Heart right ventricle (tissue), 16 donors: ENCODE data around the gene C19orf67. TPM values are rescaled to one million over a fixed set of nuclear protein-coding genes. Genes with fewer than 3 reads are reported as not detected.

ENCODE experiments used
- ATAC-seq, 8 donors: fragments of 200-7000 bp; cut with Tn5 transposase; one replicate each; pipeline ENCODE4 v1.9.1; 2020; ENCODE audit warnings: mild to moderate bottlenecking in 8 of 8, moderate library complexity in 8 of 8, moderate number of reproducible peaks in 1 of 8
- DNase-seq, 2 donors: peaks; one replicate each; pipeline ENCODE4 v3.0.0-alpha.2; 2020
- H3K27ac ChIP-seq, 10 donors: fragments of 200-600 bp; sonication (generic) in 2 of 10; one replicate each; pipeline versions ENCODE4 v1.5.0 to v1.8.0; 2020 to 2022; ENCODE audit warnings: mild to moderate bottlenecking in 3 of 10
- H3K27me3 ChIP-seq, 7 donors: fragments of 200-600 bp; one replicate each; pipeline ENCODE4 v1.8.0; 2021 to 2022; ENCODE audit warnings: mild to moderate bottlenecking in 2 of 7
- H3K36me3 ChIP-seq, 9 donors: fragments of 200-600 bp; sonication (generic) in 1 of 9; one replicate each; pipeline versions ENCODE4 v1.5.0 to v1.8.0; 2020 to 2022; ENCODE audit warnings: mild to moderate bottlenecking in 2 of 9
- H3K4me1 ChIP-seq, 9 donors: fragments of 200-600 bp; sonication (generic) in 1 of 9; one replicate each; pipeline versions ENCODE4 v1.5.0 to v1.8.0; 2020 to 2022; ENCODE audit warnings: mild to moderate bottlenecking in 4 of 9
- H3K4me3 ChIP-seq, 10 donors: fragments of 200-600 bp; sonication (generic) in 2 of 10; one replicate each; pipeline versions ENCODE4 v1.5.0 to v1.8.0; 2020 to 2022; ENCODE audit warnings: mild to moderate bottlenecking in 7 of 10, moderate library complexity in 2 of 10
- H3K9me3 ChIP-seq, 11 donors: fragments of 200-600 bp in 10 of 11; sonication (generic) in 2 of 11; one replicate each; pipeline versions ENCODE4 v1.5.0 to v1.8.0; 2013 to 2022; ENCODE audit warnings: mild to moderate bottlenecking in 2 of 11, control low read depth in 1 of 11, moderate library complexity in 1 of 11
- CTCF ChIP-seq, 9 donors: fragments of 200-600 bp; sonication (generic) in 2 of 9; IDR thresholded peaks; one replicate each; pipeline versions ENCODE4 v1.5.0 to v1.8.0; 2021 to 2022; ENCODE audit warnings: antibody characterized with exemption in 9 of 9, mild to moderate bottlenecking in 5 of 9, moderate library complexity in 1 of 9
- WGBS, 2 donors: extraction: QIAGEN DNeasy Blood & Tissue Kit; methylation state at CpG; one replicate each; pipeline ENCODE4 v1.1.7; 2013; ENCODE audit warnings: inconsistent platforms in 1 of 2; 5-methylcytosine and 5-hydroxymethylcytosine counted together
- intact Hi-C, 10 donors: fragments of 100-400 bp; cut with DNase I; formaldehyde crosslinking; loops; one replicate each; pipeline versions ENCODE4 v1.11.1 to v1.14.2; 2022
- polyA plus RNA-seq, 2 donors: library from polyadenylated mRNA; stranded (reverse); fragments of 200-250 nt; gene quantifications; one replicate each; pipeline ENCODE4 v1.2.3, GENCODE V29; 2013
- total RNA-seq, 10 donors: library from RNA; stranded (reverse); fragmentation: NEBNext Ultra II Directional in 3 of 10; extraction: Animal tissue kit (Norgen Biotek cat#: 25700) in 3 of 10; gene quantifications; one replicate each; pipeline versions ENCODE4 v1.2.1 to v1.2.4, GENCODE V29; 2021 to 2023
- donor health status: Arrhythmogenic right ventricular cardiomyopathy.
- donor health status: ischemic (EF 13 %, LVEDD 7.1; RV severe dilation, severe dysfunction).
- donor health status: healthy with polysubstance abuse.
- donor health status: DM: no; HTN: yes; CAD: no.
- donor health status: DM: no; HTN: no; CAD: no.
- donor health status: ischemic (EF 25% LVEDD 6.9; RV normal size, moderate dysfunction).
- donor health status: ischemic (EF 25% LVEDD 5.7; RV mildly dilated, moderate dysfunction).
- donor health status: healthy.
- donor health status: DM: yes; HTN: yes; CAD: no.
- donor health status: Ischemic cardiomyopathy.
- donor health status: ischemic (EF 35%, LVEDD 5.7; RV mildly dilated, moderate dysfunction).
- donor health status: nonischemic (EF 11% LVEDD 7.7; RV severe dilation, severe dysfunction).
- donor health status: DM: yes; HTN: yes; CAD: no.
- donor health status: PGD.
- donor health status: ischemic (EF 29% LVEDD 5.4; RV normal size, mild dysfunction).
- donor health status: nonischemic (EF 23%, LVEDD 6.1; RV moderate dilation, normal function).

C19orf67 gene
- total and polyA plus RNA-seq, 12 donors, result not detected

GRCh38 chr19:14072535-14073260 lies 12.9 kb downstream of the C19orf67 start, which contains the start of gene MISP3:
MISP3 (plus strand) TSS chr19:14072786; CDS start chr19:14073310, 524 bp downstream.
- H3K36me3 ChIP-seq, result no peaks in the 10 kb centered on the region
- peak within 1 kb of the TSS; percentile 71 to 97 (median 82) for H3K4me3 ChIP-seq
- peaks cover 11 to 46% (median 37%) of the 10 kb centered on the region in 9 donors for H3K4me1 ChIP-seq
- WGBS, 2 donors, result 1 to 2% methylated on average over 49 to 51 of the region's 51 CpGs
- H3K27me3 ChIP-seq, result peaks cover 0 to 10% (median 0%) of the 10 kb centered on the region in 7 donors
- DNase-seq (peak in 1 of 2 donors; percentile 61), ATAC-seq (peak; percentile 10 to 63 (median 38))
- peak in 1 of 9 donors; percentile 0 for TF ChIP-seq CTCF (IDR thresholded peaks at IDR 0.05)
- peak within 1 kb of the TSS; percentile 87 to 97 (median 90) for H3K27ac ChIP-seq
- intact Hi-C loops, result loop anchor here in 7 of 10 donors (1.0 to 10.0 kb wide), 12 partner anchors 64 to 478 kb away; partner anchors contain the start of genes ASF1B (in 3 of the 7), C19orf53 (in 1 of the 7), DCAF15 (in 1 of the 7) and MRI1 (in 1 of the 7)
- H3K9me3 ChIP-seq, result no peaks in the 10 kb centered on the region

- Histone ChIP-seq H3K27ac (peak overlapping the region in 1 of 10 donors; percentile 34), H3K4me1 (peaks cover 8 to 38% (median 30%) of the 10 kb centered on the region in 9 donors), H3K4me3 (no peak overlapping the region), H3K36me3 (no peaks in the 10 kb centered on the region), H3K27me3 (peaks cover 0 to 10% (median 0%) of the 10 kb centered on the region in 7 donors), H3K9me3 (no peaks in the 10 kb centered on the region)
- DNase-seq (no peak), ATAC-seq (no peak)
- TF ChIP-seq CTCF (IDR thresholded peaks at IDR 0.05), result no peak
- intact Hi-C loops, result loop anchor here in 5 of 10 donors (5.0 to 10.0 kb wide), 8 partner anchors 67 to 476 kb away; partner anchors contain the start of genes ASF1B (in 2 of the 5), C19orf53 (in 1 of the 5), DCAF15 (in 1 of the 5) and MRI1 (in 1 of the 5)
- whole genome bisulfite sequencing, 2 donors, result 89 to 91% methylated on average over 43 of the region's 43 CpGs
These were observed 15.1 kb downstream of the C19orf67 start for GRCh38 chr19:14070268-14071050.

GRCh38 chr19:14066134-14066533 lies 19.4 kb downstream of the C19orf67 start:
- WGBS, 2 donors, result 57 to 65% methylated on average over 2 of the region's 2 CpGs
- DNase-seq (no peak), ATAC-seq (no peak)
- Histone ChIP-seq H3K9me3 (no peaks in the 10 kb centered on the region), H3K4me1 (peaks cover 0 to under 1% (median 0%) of the 10 kb centered on the region in 9 donors), H3K27me3 (peaks cover 0 to 10% (median 2%) of the 10 kb centered on the region in 7 donors), H3K4me3 (no peak overlapping the region), H3K36me3 (no peaks in the 10 kb centered on the region), H3K27ac (no peak overlapping the region)
- TF ChIP-seq CTCF (IDR thresholded peaks at IDR 0.05), result no peak
- intact Hi-C loops, result no loop called here

- ATAC-seq (no peak), DNase-seq (no peak)
- WGBS, 2 donors, result 82 to 85% methylated on average over 7 of the region's 7 CpGs
- TF ChIP-seq CTCF (IDR thresholded peaks at IDR 0.05), result no peak
- H3K27me3 ChIP-seq, result peaks cover 0 to 40% (median 32%) of the 10 kb centered on the region in 7 donors
- no peak overlapping the region for H3K27ac ChIP-seq
- no peaks in the 10 kb centered on the region for H3K36me3 ChIP-seq
- no peak overlapping the region for H3K4me3 ChIP-seq
- peaks cover 0 to 8% (median 0%) of the 10 kb centered on the region in 9 donors for H3K4me1 ChIP-seq
- intact Hi-C loops, result no loop called here
- no peaks in the 10 kb centered on the region for H3K9me3 ChIP-seq
These were observed 22.5 kb downstream of the C19orf67 start for GRCh38 chr19:14063105-14063504.
